Measurements from ENCODE around the gene METTL18.

Gene METTL18

DNA sequence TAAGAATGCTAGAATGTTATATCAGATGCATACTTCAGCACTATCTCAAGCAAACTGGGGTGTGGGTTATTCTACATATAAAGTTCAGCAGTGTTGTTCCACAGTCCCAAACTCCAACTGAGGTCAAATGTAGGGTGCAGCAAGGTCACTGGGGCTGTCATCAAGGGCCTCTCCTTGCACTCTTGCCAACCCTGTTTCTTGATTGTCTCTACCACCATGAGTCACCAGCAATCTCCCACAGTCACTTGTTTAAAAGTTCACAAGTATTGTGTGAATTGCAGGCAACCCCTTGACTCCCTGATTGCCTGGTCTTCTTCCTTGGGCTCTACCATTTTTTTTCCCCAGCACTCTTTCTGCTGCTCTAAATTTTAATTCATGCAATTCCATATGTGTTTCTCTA lies 10.6 kb downstream of the METTL18 start:
- DNase-seq: no peak

DNA sequence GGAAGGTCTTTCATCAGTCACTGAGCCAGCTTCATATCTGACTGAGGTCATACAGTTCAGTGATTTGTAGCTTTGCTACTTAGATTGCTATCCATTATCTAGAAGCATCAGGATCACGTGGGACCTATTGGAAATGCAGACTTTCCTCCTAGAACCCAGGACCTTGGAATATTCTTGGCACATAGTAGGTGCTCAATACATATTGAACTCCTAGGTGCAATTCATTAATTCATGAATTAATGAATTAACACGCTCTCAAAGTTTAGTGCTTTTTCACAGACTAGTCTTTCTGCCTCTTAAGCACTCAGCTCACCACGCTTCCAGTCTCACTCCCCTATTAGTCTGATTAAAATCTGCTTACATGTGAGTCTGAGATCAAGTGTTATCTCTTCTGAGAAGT lies 12.1 kb downstream of the METTL18 start:
- DNase-seq: no peak

DNA sequence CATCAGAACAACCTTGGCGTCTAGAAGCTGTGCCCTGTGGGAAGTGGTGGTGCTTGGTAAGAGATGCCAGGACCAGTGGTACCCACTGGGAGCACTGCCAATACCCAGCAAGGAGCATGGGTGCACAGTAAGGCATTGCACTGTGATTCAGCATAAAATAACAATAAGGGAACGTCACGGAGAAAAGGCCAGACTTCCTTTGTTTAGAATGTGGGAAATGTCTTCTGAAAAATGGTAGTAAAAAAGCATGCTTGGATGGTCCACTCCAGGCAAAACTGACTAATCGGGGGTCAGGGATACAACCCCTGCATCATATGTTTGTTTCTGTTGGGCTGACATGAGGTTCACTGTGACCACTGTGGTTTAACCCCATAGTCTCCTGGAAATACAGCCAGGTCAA lies 14.7 kb downstream of the METTL18 start:
- no peak for DNase-seq

DNA sequence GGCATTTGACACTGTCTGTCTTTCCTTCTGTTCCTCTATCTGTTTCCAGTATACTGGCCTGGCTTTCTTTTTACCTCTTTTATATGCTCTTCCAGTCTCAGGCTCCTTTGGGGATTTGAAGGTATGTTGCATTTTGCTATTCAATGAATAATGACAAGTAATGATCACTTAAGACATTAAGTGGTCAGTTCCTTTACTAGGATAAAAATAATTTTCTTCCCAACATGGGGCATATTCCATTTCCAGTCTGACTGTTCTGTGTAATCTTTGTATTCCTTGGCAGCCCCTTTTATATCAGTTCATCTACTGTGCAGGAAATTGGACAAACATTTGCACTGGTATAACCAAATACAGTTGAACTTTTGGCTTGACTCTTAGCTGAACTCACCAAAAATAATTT lies 15.6 kb downstream of the METTL18 start:
- no peak for DNase-seq

DNA sequence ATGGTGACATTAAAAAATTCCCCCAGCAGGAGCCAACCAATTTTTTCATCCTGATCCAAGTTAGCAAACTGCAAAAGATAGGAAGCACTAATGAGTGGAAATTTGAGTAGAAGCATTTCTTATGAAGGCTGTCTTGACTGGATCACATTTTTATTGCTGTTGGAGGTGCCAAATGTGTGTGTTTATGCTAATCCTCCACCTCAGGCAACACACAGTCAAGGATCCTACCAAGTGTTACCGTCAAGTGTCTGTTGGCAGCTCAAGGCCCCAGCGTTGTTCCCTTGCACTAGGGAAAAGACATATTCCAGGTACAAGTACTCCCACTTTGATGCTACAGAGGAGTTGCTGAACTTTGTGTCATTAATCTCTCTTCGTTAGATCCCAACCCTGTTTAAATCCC lies 18.3 kb downstream of the METTL18 start:
- DNase-seq: no peak

DNA sequence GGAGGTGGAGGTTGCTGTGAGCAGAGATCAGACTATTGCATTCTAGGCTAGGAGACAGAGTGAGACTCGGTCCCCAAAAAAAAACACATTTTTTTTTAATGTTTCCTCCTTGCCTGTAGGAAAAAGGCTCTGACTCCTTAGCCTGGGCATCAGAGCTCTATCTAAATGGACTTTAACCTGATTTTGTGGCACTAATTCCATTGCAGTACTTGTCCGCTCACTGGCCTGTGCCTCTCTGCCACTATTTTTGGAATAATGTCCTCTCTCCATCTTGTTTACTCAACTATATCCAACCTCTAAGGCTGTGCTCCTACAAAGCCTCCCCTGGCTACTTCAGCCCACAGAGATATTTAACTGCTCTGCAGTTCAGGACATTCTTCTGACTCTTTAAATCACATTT lies 26.5 kb downstream of the METTL18 start:
- no peak for DNase-seq

DNA sequence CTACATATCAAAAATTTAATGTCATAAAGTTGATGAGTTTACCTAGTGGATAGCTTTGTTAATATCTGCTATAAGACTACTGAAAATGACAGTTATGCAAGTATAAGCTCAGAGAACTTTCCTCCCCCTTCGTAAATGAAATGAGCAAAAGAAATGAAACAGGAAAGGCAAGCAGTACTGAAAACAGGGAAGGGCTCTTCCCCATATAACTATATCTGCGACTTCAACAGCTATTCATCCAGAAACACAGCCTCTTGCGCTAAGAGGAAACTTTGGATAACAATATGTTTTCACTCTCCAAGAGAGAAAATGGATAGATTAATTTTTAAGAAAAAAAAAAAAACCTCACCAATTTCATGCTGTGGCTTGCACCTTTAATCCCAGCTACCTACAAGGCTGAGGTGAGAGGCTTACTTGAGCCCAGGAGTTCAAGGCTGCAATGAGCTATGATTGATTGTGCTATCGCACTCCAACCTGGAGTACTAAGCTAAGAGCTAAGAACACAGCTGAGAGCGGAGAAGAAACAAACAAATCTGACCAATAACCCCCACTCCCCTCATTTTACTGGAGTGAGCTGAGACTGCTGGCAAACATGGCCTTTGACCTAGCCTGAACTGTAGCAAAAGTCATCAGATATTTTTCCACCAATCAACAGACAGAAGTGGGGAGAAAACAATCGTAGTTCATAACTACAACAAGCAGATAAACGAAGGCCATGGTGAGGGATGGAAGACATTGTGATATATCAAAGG lies 29.0 kb downstream of the METTL18 start:
- no peak for DNase-seq

DNA sequence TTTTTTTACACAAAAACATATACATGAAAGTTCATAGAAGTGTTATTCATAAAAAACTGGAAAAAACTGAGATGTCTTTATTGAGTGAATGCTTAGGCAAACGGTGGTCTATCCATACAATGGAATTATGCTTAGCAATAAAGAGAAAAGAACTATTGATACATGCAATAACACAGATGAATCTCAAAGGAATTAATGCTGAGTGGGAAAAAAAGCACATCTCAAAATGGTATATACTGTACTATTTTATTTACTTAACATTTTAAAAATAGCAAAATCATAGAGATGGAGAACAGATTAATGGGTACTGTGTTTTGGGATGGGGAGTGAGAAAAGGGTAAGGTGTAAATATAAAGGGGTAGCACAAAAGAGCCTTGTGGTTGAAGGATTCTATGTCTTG lies 29.8 kb downstream of the METTL18 start:
- DNase-seq: no peak

DNA sequence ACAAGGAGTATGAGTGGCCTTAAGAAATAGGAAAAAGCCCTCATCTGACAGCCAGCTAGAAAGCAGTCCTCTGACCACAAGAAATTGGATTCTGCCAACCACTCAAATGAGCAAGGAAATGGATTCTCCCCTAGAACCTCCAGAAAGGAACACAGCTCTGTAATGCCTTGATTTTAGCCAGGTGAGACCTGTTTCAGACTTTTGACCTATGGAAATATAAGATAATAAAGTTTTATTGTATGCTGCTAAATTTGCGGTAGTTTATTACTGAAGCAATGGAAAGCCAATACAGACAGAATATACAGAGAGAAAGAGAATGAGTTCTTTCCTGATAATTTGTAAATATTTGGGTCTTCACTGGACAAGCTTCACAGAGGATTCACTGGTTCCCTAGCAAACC lies 32.0 kb downstream of the METTL18 start:
- no peak for DNase-seq

DNA sequence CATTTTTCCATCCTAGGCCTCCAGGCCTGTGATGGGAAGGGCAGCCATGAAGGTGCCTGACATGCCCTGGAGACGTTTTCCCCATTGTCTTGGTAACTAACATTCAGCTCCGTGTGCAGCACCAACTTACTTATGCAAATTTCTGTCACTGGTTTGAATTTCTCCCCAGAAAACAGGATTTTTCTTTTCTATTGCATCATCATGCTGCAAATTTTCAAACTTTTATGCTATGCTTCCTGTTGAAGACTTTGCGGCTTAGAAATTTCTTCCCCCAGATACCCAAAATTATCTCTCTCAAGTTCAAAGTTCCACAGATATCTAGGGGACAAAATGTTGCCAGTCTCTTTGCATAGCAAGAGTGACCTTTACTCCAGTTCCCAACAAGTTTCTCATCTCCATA lies 35.7 kb downstream of the METTL18 start:
- no peak for DNase-seq

DNA sequence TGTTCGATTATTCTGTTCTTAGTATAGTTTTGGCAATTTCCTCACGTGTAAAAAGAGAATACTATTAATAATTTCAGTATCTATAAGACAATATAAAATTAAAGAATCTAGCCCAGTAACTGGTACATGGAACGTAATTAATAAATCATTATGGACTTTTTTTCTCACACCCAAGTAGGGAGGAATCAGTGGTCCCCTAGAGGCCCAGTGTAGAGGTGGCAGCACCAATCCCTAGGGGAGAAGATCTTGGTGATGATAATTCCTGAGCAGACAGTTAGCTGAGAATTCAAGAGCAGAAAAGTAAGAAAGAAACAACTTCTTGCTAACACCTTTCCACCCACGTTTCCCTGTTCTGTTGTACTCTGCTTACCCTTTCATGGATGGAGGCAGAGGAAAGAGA lies 41.2 kb downstream of the METTL18 start:
- no peak for DNase-seq

DNA sequence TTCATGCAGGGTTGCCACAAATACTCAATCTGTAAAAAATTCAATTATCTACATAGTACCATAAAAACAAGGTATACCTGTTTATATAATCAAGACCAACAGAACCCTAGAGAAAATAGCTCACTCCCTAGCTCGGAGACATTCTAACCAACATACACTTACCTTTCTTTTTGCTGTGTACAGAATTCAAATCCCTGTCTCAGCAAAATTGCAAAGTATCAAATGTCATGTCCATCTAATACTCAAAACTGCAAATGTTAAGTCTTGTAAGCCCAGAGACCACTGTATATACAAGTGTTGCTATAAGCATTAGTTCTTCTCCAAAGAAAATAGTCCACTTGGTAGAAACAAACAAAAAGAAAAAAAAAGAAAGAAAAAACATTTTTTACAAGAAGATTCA lies 44.7 kb downstream of the METTL18 start:
- no peak for DNase-seq

DNA sequence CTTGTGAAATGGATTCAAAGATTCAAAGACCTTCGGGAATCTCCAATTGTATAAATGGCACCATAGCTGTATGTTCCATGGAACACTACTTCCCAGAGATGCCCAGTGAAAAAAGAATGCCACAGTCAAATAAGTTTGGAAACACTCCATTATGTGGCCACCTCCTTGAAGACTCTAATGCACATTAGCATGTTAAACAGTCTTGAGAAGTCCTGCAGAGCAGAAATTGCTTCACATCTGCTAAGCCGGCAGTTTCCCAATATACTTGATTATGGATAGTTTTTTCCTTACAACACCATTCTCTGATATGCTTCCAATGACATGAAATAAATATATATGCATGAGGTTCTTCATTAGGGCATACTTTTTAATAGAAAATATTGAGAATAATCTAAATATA lies 48.2 kb downstream of the METTL18 start:
- no peak for DNase-seq

DNA sequence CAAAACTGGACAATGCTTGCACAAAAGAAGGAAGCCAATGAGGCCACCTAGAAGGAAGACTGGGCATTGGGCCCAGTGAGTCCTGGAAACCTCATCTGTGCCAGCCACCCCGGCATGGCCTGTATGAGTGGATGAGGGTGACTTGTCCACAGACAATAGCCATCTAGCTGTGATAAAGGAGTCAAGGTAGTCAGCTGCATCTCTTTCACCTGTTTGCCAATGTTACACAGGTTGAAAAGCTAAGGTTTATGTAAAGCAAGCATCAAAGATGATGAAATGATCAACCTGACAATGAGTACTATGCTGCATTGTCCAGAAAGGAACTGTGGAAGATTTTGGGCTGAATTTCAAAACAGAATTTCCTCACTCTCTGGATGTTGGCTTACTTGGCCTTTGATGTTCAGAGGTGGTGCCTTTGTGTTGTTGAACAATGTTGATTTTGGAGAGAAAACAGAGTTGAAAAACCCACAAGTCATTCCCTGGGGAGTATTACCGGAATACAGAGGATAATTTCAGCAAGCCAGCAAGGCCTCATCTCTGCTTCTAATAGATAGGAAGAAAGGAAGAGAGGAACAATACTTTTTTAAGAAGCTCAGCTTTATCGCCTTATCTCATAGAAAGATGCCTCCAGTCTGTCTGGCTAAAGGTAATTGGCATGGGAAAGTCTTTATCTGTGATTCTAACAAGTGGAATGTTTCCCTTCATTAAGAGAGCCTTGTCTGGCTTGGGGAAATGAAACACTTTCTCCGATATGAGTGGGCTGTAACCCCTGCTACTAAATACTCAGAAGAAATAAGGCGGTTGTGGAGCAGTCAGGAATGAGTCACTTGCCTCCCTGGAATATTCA lies 49.5 kb downstream of the METTL18 start:
- DNase-seq: no peak
